Effector memory CD8-positive, alpha-beta T cell (primary cell): ENCODE results near the gene GNG4.
"Not testable (repeated sequence)": the region's sequence is repeated elsewhere in the genome, so short reads cannot be mapped to it uniquely, and the experiment has no call there.

ENCODE experiments used
- ATAC-seq: fragments of 150-1000 bp; cut with Tn5 transposase; replicated peaks from 2 replicates; pipeline ENCODE4 v1.10.0; 2021; ENCODE audit warnings: mild to moderate bottlenecking, moderate library complexity
- DNase-seq, 3 experiments: peaks; one replicate each; pipeline ENCODE4 v3.0.0; 2021
- H3K27ac Mint-ChIP-seq, 2 donors: one replicate each; pipeline ENCODE4 v1.8.0; 2022; ENCODE audit warnings: mild to moderate bottlenecking in 2 of 2, mixed read lengths in 2 of 2, moderate library complexity in 2 of 2
- H3K27me3 Mint-ChIP-seq, 2 donors: one replicate each; pipeline ENCODE4 v1.8.0; 2022; ENCODE audit warnings: mixed read lengths in 2 of 2
- H3K36me3 Mint-ChIP-seq: one replicate; pipeline ENCODE4 v1.8.0; 2022; ENCODE audit warnings: mild to moderate bottlenecking, moderate library complexity, mixed read lengths; ENCODE audit not compliant: insufficient read depth
- H3K4me1 Mint-ChIP-seq, 2 donors: one replicate each; pipeline ENCODE4 v1.8.0; 2022; ENCODE audit warnings: low read depth in 2 of 2, mixed read lengths in 2 of 2
- H3K4me3 Mint-ChIP-seq, 2 donors: one replicate each; pipeline ENCODE4 v1.8.0; 2022; ENCODE audit warnings: mild to moderate bottlenecking in 2 of 2, mixed read lengths in 2 of 2, moderate library complexity in 2 of 2
- H3K9me3 Mint-ChIP-seq, 2 donors: one replicate each; pipeline ENCODE4 v1.8.0; 2022; ENCODE audit warnings: mixed read lengths in 2 of 2

The GNG4 gene

GRCh38 chr1:235631816-235632215, 17.8 kb downstream of the GNG4 start:
- Mint-ChIP-seq H3K4me1 (no peaks in the 10 kb centered on the region), H3K27ac (no peak overlapping the region), H3K9me3 (no peaks in the 10 kb centered on the region), H3K27me3 (peaks cover 24 to 71% of the 10 kb centered on the region in 2 donors), H3K4me3 (no peak overlapping the region), H3K36me3 (peaks cover 4% of the 10 kb centered on the region)
- no peak for ATAC-seq
- DNase-seq = no peak

DNA sequence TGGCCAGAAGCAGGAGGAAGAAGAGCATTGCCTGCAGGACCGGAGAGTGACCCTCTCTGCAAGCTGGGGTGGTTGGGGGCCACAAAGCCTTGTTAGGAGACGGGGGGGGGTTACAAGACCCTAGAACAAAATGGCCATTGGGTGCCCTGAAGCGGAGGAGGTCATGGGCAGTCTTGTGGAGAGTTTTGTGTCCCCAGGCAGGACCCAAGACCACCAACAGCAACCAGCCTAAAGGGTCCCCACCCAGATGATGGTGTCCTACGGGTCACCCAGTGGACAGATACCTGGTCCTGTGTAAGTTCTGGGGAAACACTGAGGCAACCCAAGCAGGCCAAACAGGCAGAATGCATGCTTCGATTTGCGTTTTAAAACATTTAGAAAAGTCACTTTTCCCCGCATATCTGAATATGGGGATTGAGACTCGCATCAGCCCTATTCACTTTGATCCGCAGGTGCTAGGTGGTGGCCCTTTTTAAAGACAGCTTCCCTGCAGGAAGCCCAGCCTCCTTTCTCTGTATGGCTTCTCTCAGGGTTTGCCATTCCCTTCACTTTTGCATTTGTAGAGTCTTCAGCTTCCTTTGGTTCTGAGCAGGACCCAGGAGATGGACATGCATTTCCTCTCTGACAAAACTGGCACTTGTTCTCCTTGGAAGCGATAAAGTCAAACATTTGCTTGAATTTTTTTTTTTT, 21.1 kb downstream of the GNG4 start:
- H3K27ac Mint-ChIP-seq = no peak overlapping the region
- no peaks in the 10 kb centered on the region for H3K9me3 Mint-ChIP-seq
- DNase-seq (no peak), ATAC-seq (no peak)
- no peak overlapping the region for H3K4me3 Mint-ChIP-seq
- peaks cover 6% of the 10 kb centered on the region for H3K36me3 Mint-ChIP-seq
- H3K27me3 Mint-ChIP-seq = peaks cover 24 to 82% of the 10 kb centered on the region in 2 donors
- no peaks in the 10 kb centered on the region for H3K4me1 Mint-ChIP-seq

DNA sequence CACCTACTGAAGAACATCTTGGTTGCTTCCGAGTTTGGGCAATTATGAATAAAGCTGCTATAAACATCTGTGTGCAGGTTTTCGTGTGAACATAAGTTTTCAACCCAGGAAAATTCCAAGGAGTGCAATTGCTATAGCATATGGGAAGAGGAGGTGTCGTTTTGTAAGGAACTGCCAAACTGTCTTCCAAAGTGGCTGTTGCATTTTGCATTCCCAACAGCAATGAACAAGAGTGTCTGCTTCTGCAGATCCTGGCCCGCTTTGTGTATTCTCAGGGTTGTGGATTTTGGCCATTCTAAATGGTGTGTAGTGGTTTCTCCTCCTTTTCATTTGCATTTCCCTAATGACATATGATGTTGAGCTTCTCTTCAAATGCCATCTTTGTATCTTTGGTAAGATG, 23.8 kb downstream of the GNG4 start:
- Mint-ChIP-seq H3K27me3 (peaks cover 12 to 72% of the 10 kb centered on the region in 2 donors), H3K4me3 (no peak overlapping the region), H3K27ac (no peak overlapping the region), H3K4me1 (no peaks in the 10 kb centered on the region), H3K9me3 (no peaks in the 10 kb centered on the region), H3K36me3 (peaks cover 6% of the 10 kb centered on the region)
- DNase-seq (no peak), ATAC-seq (no peak)

GRCh38 chr1:235625340-235625739, 24.2 kb downstream of the GNG4 start:
- Mint-ChIP-seq H3K27ac (no peak overlapping the region), H3K9me3 (no peaks in the 10 kb centered on the region), H3K27me3 (peaks cover 10 to 67% of the 10 kb centered on the region in 2 donors), H3K4me3 (no peak overlapping the region), H3K4me1 (no peaks in the 10 kb centered on the region), H3K36me3 (peaks cover 6% of the 10 kb centered on the region)
- DNase-seq (no peak), ATAC-seq (no peak)

- DNase-seq = no peak
These were observed 24.8 kb downstream of the GNG4 start for GRCh38 chr1:235624721-235625333.

GRCh38 chr1:235622936-235623779, 26.4 kb downstream of the GNG4 start:
- Mint-ChIP-seq H3K27me3 (peaks cover 7 to 46% of the 10 kb centered on the region in 2 donors), H3K36me3 (peaks cover 2% of the 10 kb centered on the region), H3K4me1 (no peaks in the 10 kb centered on the region), H3K4me3 (no peak overlapping the region), H3K27ac (no peak overlapping the region), H3K9me3 (no peaks in the 10 kb centered on the region)
- ATAC-seq (no peak), DNase-seq (no peak)

More at GRCh38 chr1:235624721-235625333, 24.8 kb downstream of the GNG4 start:
- no peak for ATAC-seq
- no peaks in the 10 kb centered on the region for H3K4me1 Mint-ChIP-seq
- no peak overlapping the region for H3K27ac Mint-ChIP-seq
- H3K4me3 Mint-ChIP-seq = no peak overlapping the region
- peaks cover 7 to 62% of the 10 kb centered on the region in 2 donors for H3K27me3 Mint-ChIP-seq
- H3K9me3 Mint-ChIP-seq = no peaks in the 10 kb centered on the region
- H3K36me3 Mint-ChIP-seq = peaks cover 6% of the 10 kb centered on the region

- H3K27ac Mint-ChIP-seq, ATAC-seq, DNase-seq, H3K4me1 Mint-ChIP-seq, H3K9me3 Mint-ChIP-seq, H3K36me3 Mint-ChIP-seq, H3K4me3 Mint-ChIP-seq: not testable (repeated sequence)
- peaks cover 7 to 51% of the 10 kb centered on the region in 2 donors for H3K27me3 Mint-ChIP-seq
These were observed 30.4 kb downstream of the GNG4 start for GRCh38 chr1:235619149-235619548.

DNA sequence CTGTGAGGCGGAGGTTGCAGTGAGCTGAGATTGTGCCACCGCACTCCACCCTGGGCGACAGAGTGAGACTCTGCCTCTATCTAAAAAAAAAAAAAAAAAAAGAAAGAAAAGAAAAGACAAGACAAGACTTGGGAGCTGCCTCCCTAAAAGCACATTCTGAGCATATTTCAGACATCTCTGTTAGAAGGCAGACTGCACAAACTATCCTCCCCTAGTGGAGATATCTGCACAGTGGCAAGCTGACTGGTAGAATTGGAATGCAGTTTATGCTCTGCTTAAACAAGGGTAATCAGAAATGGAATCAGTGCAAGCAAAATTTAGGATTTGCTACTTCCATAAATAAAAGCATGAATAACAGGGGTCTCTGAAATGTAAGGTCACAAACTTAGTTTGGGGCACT, 31.8 kb downstream of the GNG4 start:
- Mint-ChIP-seq H3K27ac (no peak overlapping the region), H3K4me1 (no peaks in the 10 kb centered on the region), H3K27me3 (peaks cover 0 to 38% of the 10 kb centered on the region in 2 donors), H3K4me3 (no peak overlapping the region), H3K9me3 (no peaks in the 10 kb centered on the region), H3K36me3 (no peaks in the 10 kb centered on the region)
- DNase-seq (no peak), ATAC-seq (no peak)

- H3K36me3 Mint-ChIP-seq = no peaks in the 10 kb centered on the region
- ATAC-seq = no peak
- no peak overlapping the region for H3K4me3 Mint-ChIP-seq
- DNase-seq = no peak
- no peaks in the 10 kb centered on the region for H3K4me1 Mint-ChIP-seq
- no peaks in the 10 kb centered on the region for H3K9me3 Mint-ChIP-seq
- H3K27ac Mint-ChIP-seq = no peak overlapping the region
- H3K27me3 Mint-ChIP-seq = peaks cover 0 to 31% of the 10 kb centered on the region in 2 donors
These were observed 32.4 kb downstream of the GNG4 start for GRCh38 chr1:235617140-235617539.

- Mint-ChIP-seq H3K9me3 (no peaks in the 10 kb centered on the region), H3K4me1 (no peaks in the 10 kb centered on the region), H3K27ac (no peak overlapping the region), H3K27me3 (peaks cover 0 to 30% of the 10 kb centered on the region in 2 donors), H3K4me3 (no peak overlapping the region), H3K36me3 (no peaks in the 10 kb centered on the region)
- no peak for DNase-seq
- no peak for ATAC-seq
These were observed 35.1 kb downstream of the GNG4 start for GRCh38 chr1:235614442-235614954.

- Mint-ChIP-seq H3K27ac (no peak overlapping the region), H3K4me3 (no peak overlapping the region), H3K27me3 (peaks cover 0 to 30% of the 10 kb centered on the region in 2 donors), H3K9me3 (no peaks in the 10 kb centered on the region), H3K36me3 (no peaks in the 10 kb centered on the region), H3K4me1 (no peaks in the 10 kb centered on the region)
- ATAC-seq (no peak), DNase-seq (no peak)
These were observed 36.0 kb downstream of the GNG4 start for GRCh38 chr1:235613602-235614001.

DNA sequence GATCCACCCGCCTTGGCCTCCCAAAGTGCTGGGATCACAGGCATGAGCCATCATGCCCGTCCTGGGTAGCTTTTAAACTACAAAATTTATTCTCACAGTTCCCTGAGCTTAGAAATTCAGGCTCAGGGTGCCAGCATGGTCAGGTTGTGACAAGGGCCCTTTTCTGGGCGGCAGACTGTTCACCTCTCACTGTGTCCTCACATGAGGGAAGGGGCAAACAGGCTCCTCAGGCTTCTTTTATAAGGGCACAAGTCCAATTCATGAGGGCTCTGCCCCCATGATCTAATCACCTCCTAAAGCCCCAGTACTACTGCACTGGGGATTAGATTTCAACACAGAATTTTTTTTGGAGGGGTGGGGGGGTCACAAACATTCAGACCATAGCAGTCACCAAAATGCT, 36.8 kb downstream of the GNG4 start:
- Mint-ChIP-seq H3K4me1 (no peaks in the 10 kb centered on the region), H3K4me3 (no peak overlapping the region), H3K27me3 (peaks cover 0 to 30% of the 10 kb centered on the region in 2 donors), H3K9me3 (no peaks in the 10 kb centered on the region), H3K27ac (no peak overlapping the region), H3K36me3 (no peaks in the 10 kb centered on the region)
- ATAC-seq = no peak
- no peak for DNase-seq

DNA sequence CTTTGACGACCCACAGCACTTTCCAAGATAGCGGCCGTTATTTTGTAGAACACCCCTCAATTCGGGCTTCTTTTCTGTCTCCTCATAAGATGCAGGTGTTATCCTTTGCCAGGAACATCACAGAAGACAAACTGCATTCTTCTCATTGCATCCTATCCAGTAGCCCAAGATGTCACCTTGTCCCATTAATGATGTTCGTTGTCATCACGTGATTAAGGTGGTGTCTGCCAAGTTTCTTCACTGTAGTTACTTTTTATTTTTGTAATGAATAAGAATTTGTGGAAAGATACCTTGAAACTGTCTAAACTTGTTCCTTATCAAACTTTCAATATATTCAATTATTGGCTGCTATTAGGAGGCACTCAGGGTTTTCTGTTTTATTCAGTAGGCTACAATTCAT, 39.4 kb downstream of the GNG4 start:
- peaks cover 0 to 8% of the 10 kb centered on the region in 2 donors for H3K27me3 Mint-ChIP-seq
- ATAC-seq = no peak
- H3K36me3 Mint-ChIP-seq = peaks cover 3% of the 10 kb centered on the region

More for the DNA sequence above, 39.4 kb downstream of the GNG4 start:
- Mint-ChIP-seq H3K27ac (no peak overlapping the region), H3K4me1 (peaks cover 0 to 4% of the 10 kb centered on the region in 2 donors), H3K9me3 (no peaks in the 10 kb centered on the region), H3K4me3 (no peak overlapping the region)
- DNase-seq = no peak
